ENCODE results near the gene WDR4.
"Not testable (repeated sequence)": the region's sequence is repeated elsewhere in the genome, so short reads cannot be mapped to it uniquely, and the experiment has no call there.

Gene WDR4

GRCh38 chr21:42878678-42878992 lies 704 bp downstream of the WDR4 start:
- DNase-seq: no peak

- not testable (repeated sequence) for DNase-seq
These were observed 3.5 kb downstream of the WDR4 start for GRCh38 chr21:42875811-42876210.

GRCh38 chr21:42873096-42873495 lies 6.2 kb downstream of the WDR4 start:
- no peak for DNase-seq

- DNase-seq: no peak
These were observed 11.1 kb downstream of the WDR4 start for GRCh38 chr21:42868196-42868595.

GRCh38 chr21:42865776-42866160 lies 13.6 kb downstream of the WDR4 start:
- DNase-seq: peak in 6 of 14 donors; percentile 16 to 76 (median 63)

- DNase-seq: peak in 9 of 14 donors; percentile 6 to 76 (median 47)
These were observed 14.2 kb downstream of the WDR4 start for GRCh38 chr21:42864815-42865775.

GRCh38 chr21:42864286-42864685 lies 15.1 kb downstream of the WDR4 start:
- no peak for DNase-seq

- no peak for DNase-seq
These were observed 15.9 kb downstream of the WDR4 start for GRCh38 chr21:42863504-42863870.

GRCh38 chr21:42862774-42863503 lies 16.4 kb downstream of the WDR4 start:
- peak in 1 of 14 donors; percentile 16 for DNase-seq

GRCh38 chr21:42861848-42862400 lies 17.4 kb downstream of the WDR4 start:
- DNase-seq: peak in 4 of 14 donors; percentile 21 to 84 (median 40)

GRCh38 chr21:42861311-42861847 lies 18.0 kb downstream of the WDR4 start:
- no peak for DNase-seq

GRCh38 chr21:42860345-42860744 lies 19.0 kb downstream of the WDR4 start:
- DNase-seq: no peak

GRCh38 chr21:42859891-42860230 lies 19.5 kb downstream of the WDR4 start:
- no peak for DNase-seq

- DNase-seq: no peak
These were observed 20.1 kb downstream of the WDR4 start for GRCh38 chr21:42858957-42859890.

- no peak for DNase-seq
These were observed 21.0 kb downstream of the WDR4 start for GRCh38 chr21:42858185-42858847.

- DNase-seq: no peak
These were observed 22.1 kb downstream of the WDR4 start for GRCh38 chr21:42857216-42857615.

GRCh38 chr21:42855937-42856335 lies 23.4 kb downstream of the WDR4 start:
- DNase-seq: peak in 2 of 14 donors; percentile 4 to 35

GRCh38 chr21:42855171-42855936 lies 24.0 kb downstream of the WDR4 start:
- no peak for DNase-seq

- no peak for DNase-seq
These were observed 24.9 kb downstream of the WDR4 start for GRCh38 chr21:42854246-42855010.

- no peak for DNase-seq
These were observed 25.7 kb downstream of the WDR4 start for GRCh38 chr21:42853621-42854020.
